Kidney epithelial cell (primary cell): ENCODE results near the gene MAPKAP1. TPM values are rescaled to one million over a fixed set of nuclear protein-coding genes. Genes with fewer than 3 reads are reported as not detected.

Experiments used
- DNase-seq: peaks from one replicate; pipeline ENCODE4 v3.0.0-alpha.2; 2010; ENCODE audit warnings: low read depth
- H3K27me3 ChIP-seq: 2 replicates; pipeline ENCODE4 v1.6.0; 2011; ENCODE audit warnings: low read length; ENCODE audit not compliant: control insufficient read depth, insufficient read depth
- H3K36me3 ChIP-seq: 2 replicates; pipeline ENCODE4 v1.5.1; 2011; ENCODE audit warnings: low read length; ENCODE audit not compliant: control insufficient read depth, insufficient read depth
- H3K4me3 ChIP-seq: 2 replicates; pipeline ENCODE4 v1.5.1; 2011; ENCODE audit warnings: low read depth, mild to moderate bottlenecking, control low read depth, low read length
- CTCF ChIP-seq: IDR thresholded peaks from 2 replicates; pipeline ENCODE4 v1.5.1; 2011; ENCODE audit warnings: mild to moderate bottlenecking, moderate library complexity, low read length, control low read depth, inconsistent platforms; ENCODE audit not compliant: insufficient read depth, poor library complexity, severe bottlenecking
- total RNA-seq: library from RNA; depleted of rRNA; stranded (reverse); fragments of >200 nt; gene quantifications from 2 replicates; pipeline ENCODE4 v1.2.3, GENCODE V29; 2015

The MAPKAP1 gene
- total RNA-seq, 1 donor from 2014 or later: 101 TPM

GRCh38 chr9:125412166-125412565 lies 294.8 kb downstream of the MAPKAP1 start:
- Histone ChIP-seq H3K36me3 (no peaks in the 10 kb centered on the region), H3K27me3 (peaks cover 5% of the 10 kb centered on the region), H3K4me3 (no peak overlapping the region)
- no peak for TF ChIP-seq CTCF
- no peak for DNase-seq

GRCh38 chr9:125411171-125411756 lies 295.7 kb downstream of the MAPKAP1 start:
- Histone ChIP-seq H3K27me3 (peaks cover 5% of the 10 kb centered on the region), H3K4me3 (no peak overlapping the region), H3K36me3 (no peaks in the 10 kb centered on the region)
- DNase-seq: no peak
- TF ChIP-seq CTCF: no peak

GRCh38 chr9:125410522-125410894 lies 296.5 kb downstream of the MAPKAP1 start:
- DNase-seq: no peak
- no peak for TF ChIP-seq CTCF
- no peak overlapping the region for H3K4me3 ChIP-seq
- no peaks in the 10 kb centered on the region for H3K36me3 ChIP-seq
- H3K27me3 ChIP-seq: peaks cover 5% of the 10 kb centered on the region

GRCh38 chr9:125409637-125410521 lies 297.1 kb downstream of the MAPKAP1 start:
- no peak for TF ChIP-seq CTCF
- H3K27me3 ChIP-seq: peaks cover 5% of the 10 kb centered on the region
- no peaks in the 10 kb centered on the region for H3K36me3 ChIP-seq
- no peak overlapping the region for H3K4me3 ChIP-seq
- DNase-seq: no peak

GRCh38 chr9:125409217-125409636 lies 297.8 kb downstream of the MAPKAP1 start:
- Histone ChIP-seq H3K4me3 (no peak overlapping the region), H3K36me3 (no peaks in the 10 kb centered on the region), H3K27me3 (peaks cover 5% of the 10 kb centered on the region)
- no peak for DNase-seq
- no peak for TF ChIP-seq CTCF
